ENCODE measurements around the gene MAP1S.

The MAP1S gene

DNA sequence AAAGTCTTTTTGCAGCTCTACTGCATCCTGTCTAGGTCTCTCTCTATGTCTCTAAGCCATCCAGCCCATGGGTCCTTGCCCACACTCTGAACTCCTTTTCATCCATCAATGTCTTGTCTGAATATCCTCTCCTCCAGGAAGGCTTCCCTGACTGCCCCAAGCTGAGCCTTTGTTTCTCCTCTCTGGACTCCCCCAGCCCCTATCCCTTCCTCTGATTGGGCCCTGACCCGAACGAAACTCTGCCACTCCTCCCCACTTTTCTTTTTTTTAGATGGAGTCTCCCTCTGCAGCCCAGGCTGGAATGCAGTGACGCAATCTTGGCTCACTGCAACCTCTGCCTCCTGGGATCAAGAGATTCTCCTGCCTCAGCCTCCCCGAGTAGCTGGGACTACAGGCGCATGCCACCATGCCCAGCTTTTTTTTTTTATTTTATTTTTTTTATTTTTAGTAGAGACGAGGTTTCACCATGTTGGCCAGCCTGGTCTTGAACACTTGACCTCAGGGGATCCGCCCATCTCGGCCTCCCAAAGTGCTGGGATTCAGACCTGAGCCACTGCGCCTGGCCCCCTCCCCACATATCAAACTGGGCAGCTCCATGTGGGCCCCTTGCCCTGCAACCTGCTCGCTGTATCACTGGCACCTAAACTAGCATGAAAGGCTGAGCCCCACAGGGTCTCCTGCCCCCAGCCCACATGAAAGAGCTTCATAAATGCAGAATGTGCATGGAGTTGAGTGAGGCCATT lies 30.3 kb upstream of the MAP1S start:
- DNase-seq: no peak

- no peak for DNase-seq
Observed at GRCh38 chr19:17692566-17692965, 26.7 kb upstream of the MAP1S start.

GRCh38 chr19:17695198-17695597 lies 24.1 kb upstream of the MAP1S start:
- DNase-seq: no peak

GRCh38 chr19:17703824-17704463 lies 15.3 kb upstream of the MAP1S start:
- DNase-seq: peak; percentile 72

GRCh38 chr19:17706750-17707181 lies 12.5 kb upstream of the MAP1S start:
- no peak for DNase-seq

GRCh38 chr19:17711851-17712250 lies 7.4 kb upstream of the MAP1S start:
- no peak for DNase-seq

- no peak for DNase-seq
Observed at GRCh38 chr19:17716309-17716929, 2.9 kb upstream of the MAP1S start.

GRCh38 chr19:17718550-17718946 lies 732 bp upstream of the MAP1S start:
- no peak for DNase-seq

DNA sequence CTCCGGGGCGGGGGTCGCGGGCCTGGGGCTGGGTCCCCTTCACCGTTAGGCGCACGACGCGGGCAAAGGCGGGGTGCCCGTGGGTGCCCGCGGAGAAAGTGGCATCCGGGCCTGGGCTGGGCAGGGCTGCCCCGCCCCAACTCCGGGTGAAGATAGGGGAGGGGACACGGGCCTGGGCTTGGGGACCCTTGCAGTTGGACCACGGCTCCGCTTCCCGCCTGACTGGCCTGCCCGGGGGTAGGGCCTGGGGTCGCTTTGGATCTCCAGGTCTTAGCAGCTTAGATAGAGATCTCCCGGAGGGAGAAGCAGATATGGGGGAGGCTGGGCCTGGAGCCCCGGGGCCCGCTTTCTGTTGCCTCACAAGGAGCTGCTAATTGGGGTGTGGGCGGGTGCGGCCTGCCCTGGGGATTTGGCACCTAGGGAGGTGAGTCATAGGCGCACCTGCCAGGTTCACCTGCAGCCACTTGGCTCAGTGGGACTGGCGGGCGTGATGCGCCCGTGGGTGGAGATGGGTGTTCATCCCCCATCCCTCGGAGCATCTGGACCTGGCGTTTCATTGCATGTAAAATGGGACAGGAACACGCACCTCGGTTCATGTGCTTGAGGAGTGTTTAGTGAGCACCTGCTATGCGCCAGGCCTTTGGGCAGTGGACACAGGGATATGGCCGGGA lies 585 bp downstream of the MAP1S start:
- no peak for DNase-seq

- DNase-seq: no peak
Observed at GRCh38 chr19:17720440-17720839, 1.2 kb downstream of the MAP1S start.

DNA sequence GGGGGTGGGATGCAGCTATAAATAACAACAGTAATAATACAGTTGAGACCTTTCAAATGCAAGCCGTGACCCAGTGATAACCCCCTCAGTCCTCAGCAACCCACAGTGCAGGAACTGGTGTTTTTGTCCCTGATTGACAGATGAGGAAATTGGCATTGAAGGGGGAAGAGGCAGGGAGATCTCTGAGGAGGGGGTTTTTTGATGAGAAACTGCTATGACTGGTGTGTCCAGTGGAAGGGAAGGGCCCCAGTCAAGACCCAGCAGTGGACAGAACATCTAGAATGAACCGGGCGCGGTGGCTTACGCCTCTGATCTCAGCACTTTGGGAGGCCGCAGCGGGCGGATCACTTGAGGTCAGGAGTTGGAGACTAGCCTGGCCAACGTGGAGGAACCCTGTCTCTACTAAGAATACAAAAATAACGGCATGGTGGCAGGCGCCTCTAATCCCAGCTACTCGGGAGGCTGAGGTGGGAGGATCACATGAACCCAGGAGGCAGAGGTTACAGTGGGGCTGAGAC lies 1.9 kb downstream of the MAP1S start:
- DNase-seq: no peak

GRCh38 chr19:17721821-17722220 lies 2.5 kb downstream of the MAP1S start:
- DNase-seq: no peak

GRCh38 chr19:17722655-17723240 lies 3.5 kb downstream of the MAP1S start:
- no peak for DNase-seq

GRCh38 chr19:17724655-17725054 lies 5.4 kb downstream of the MAP1S start:
- DNase-seq: no peak

- DNase-seq: no peak
Observed at GRCh38 chr19:17725422-17726078, 6.3 kb downstream of the MAP1S start.

DNA sequence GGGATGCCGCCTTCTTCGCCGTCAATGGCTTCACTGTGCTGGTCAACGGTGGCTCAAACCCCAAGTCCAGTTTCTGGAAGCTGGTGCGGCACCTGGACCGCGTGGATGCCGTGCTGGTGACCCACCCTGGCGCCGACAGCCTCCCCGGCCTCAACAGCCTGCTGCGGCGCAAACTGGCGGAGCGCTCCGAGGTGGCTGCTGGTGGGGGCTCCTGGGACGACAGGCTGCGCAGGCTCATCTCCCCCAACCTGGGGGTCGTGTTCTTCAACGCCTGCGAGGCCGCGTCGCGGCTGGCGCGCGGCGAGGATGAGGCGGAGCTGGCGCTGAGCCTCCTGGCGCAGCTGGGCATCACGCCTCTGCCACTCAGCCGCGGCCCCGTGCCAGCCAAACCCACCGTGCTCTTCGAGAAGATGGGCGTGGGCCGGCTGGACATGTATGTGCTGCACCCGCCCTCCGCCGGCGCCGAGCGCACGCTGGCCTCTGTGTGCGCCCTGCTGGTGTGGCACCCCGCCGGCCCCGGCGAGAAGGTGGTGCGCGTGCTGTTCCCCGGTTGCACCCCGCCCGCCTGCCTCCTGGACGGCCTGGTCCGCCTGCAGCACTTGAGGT lies 7.0 kb downstream of the MAP1S start:
- DNase-seq: no peak

DNA sequence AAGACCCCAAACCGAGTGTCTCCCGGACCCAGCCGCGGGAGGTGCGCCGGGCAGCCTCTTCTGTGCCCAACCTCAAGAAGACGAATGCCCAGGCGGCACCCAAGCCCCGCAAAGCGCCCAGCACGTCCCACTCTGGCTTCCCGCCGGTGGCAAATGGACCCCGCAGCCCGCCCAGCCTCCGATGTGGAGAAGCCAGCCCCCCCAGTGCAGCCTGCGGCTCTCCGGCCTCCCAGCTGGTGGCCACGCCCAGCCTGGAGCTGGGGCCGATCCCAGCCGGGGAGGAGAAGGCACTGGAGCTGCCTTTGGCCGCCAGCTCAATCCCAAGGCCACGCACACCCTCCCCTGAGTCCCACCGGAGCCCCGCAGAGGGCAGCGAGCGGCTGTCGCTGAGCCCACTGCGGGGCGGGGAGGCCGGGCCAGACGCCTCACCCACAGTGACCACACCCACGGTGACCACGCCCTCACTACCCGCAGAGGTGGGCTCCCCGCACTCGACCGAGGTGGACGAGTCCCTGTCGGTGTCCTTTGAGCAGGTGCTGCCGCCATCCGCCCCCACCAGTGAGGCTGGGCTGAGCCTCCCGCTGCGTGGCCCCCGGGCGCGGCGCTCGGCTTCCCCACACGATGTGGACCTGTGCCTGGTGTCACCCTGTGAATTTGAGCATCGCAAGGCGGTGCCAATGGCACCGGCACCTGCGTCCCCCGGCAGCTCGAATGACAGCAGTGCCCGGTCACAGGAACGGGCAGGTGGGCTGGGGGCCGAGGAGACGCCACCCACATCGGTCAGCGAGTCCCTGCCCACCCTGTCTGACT lies 7.9 kb downstream of the MAP1S start:
- DNase-seq: no peak

DNA sequence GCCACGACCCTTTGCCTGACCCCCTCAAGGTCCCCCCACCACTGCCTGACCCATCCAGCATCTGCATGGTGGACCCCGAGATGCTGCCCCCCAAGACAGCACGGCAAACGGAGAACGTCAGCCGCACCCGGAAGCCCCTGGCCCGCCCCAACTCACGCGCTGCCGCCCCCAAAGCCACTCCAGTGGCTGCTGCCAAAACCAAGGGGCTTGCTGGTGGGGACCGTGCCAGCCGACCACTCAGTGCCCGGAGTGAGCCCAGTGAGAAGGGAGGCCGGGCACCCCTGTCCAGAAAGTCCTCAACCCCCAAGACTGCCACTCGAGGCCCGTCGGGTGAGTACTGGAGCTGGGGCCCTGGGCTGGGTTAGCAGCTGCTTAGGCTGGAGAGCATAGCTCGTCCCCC lies 8.6 kb downstream of the MAP1S start:
- DNase-seq: no peak

- DNase-seq: no peak
Observed at GRCh38 chr19:17733127-17733526, 13.8 kb downstream of the MAP1S start.

DNA sequence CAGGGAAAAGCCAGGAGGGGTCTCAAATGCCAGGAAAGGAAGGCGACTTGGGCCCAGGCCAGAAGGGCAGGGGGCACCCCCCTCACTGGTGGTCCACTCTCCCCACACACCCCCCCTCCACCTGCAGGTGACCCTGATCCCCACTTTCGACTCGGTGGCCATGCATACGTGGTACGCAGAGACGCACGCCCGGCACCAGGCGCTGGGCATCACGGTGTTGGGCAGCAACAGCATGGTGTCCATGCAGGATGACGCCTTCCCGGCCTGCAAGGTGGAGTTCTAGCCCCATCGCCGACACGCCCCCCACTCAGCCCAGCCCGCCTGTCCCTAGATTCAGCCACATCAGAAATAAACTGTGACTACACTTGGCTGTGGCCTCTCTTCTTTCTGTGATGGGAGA lies 14.9 kb downstream of the MAP1S start:
- no peak for DNase-seq

GRCh38 chr19:17735410-17735809 lies 16.1 kb downstream of the MAP1S start:
- no peak for DNase-seq
